Endothelial cell of umbilical vein (primary cell): ENCODE data around the gene FZD2. TPM values are rescaled to one million over a fixed set of nuclear protein-coding genes. Genes with fewer than 3 reads are reported as not detected.

ENCODE experiments used
- BruUV-seq: library from RNA; stranded (reverse); fragments of 400-500 nt; replicated peaks from 2 replicates; lab custom pipeline; 2021; lab: Mats Ljungman, UMichigan
- CTCF ChIA-PET: fragments of 300-600, 350-600 bp; sonication (Branson Sonifier 250); formaldehyde crosslinking; loops from one replicate; lab custom pipeline; 2021; ENCODE audit warnings: antibody characterized with exemption, inconsistent platforms; lab: Charles Lee
- POLR2A ChIA-PET: fragments of 300-600, 350-600 bp; sonication (Branson Sonifier 250); formaldehyde crosslinking; loops from one replicate; lab custom pipeline; 2021; ENCODE audit warnings: antibody characterized with exemption, inconsistent platforms; lab: Charles Lee
- DNase-seq: peaks from one replicate; pipeline ENCODE4 v3.0.0-alpha.2; 2011; ENCODE audit warnings: low read depth, low spot score
- FAIRE-seq: peaks from 2 replicates; lab custom pipeline; 2011; peaks lifted over from hg19 to GRCh38; lab: Jason Lieb, UNC
- H2AFZ ChIP-seq: 2 replicates; pipeline ENCODE4 v1.6.0; 2012; ENCODE audit warnings: low read depth, low read length, control low read depth, inconsistent platforms
- H3K27ac ChIP-seq: 2 replicates; pipeline ENCODE4 v1.5.1; 2011; ENCODE audit warnings: low read depth, mild to moderate bottlenecking, control low read depth, low read length, moderate library complexity; ENCODE audit not compliant: insufficient read depth
- H3K27me3 ChIP-seq, 2 experiments: 2 replicates each; pipeline versions ENCODE4 v1.6.0 to v1.6.1; 2011; ENCODE audit warnings: low read length in 2 of 2, mixed read lengths in 1 of 2; ENCODE audit not compliant: control insufficient read depth in 2 of 2, insufficient read depth in 2 of 2
- H3K36me3 ChIP-seq, 2 experiments: 2 replicates in 1 of 2; 3 replicates in 1 of 2; pipeline ENCODE4 v1.5.1; 2011; ENCODE audit warnings: low read length in 2 of 2, mild to moderate bottlenecking in 1 of 2, moderate library complexity in 1 of 2; ENCODE audit not compliant: control insufficient read depth in 2 of 2, insufficient read depth in 2 of 2; ENCODE audit errors: extremely low read depth in 1 of 2
- H3K4me1 ChIP-seq: 3 replicates; pipeline ENCODE4 v1.5.1; 2011; ENCODE audit warnings: mild to moderate bottlenecking, low read length; ENCODE audit not compliant: control insufficient read depth, insufficient read depth; ENCODE audit errors: extremely low read depth
- H3K4me2 ChIP-seq: 2 replicates; pipeline ENCODE4 v1.6.1; 2011; ENCODE audit warnings: low read length, control low read depth, mixed read lengths; ENCODE audit not compliant: insufficient read depth
- H3K4me3 ChIP-seq, 3 experiments: fragments of 200-600 bp in 1 of 3; sonication (generic), shearing (Covaris generic) in 1 of 3; replicated peaks in 1 of 3; 2 replicates each; pipeline ENCODE4 v1.5.1; 2011 to 2016; ENCODE audit warnings: control low read depth in 3 of 3, low read length in 3 of 3, mild to moderate bottlenecking in 2 of 3, inconsistent platforms in 1 of 3, low read depth in 1 of 3, moderate library complexity in 1 of 3; ENCODE audit not compliant: insufficient read depth in 1 of 3
- H3K79me2 ChIP-seq: 2 replicates; pipeline ENCODE4 v1.6.0; 2012; ENCODE audit warnings: low read length, inconsistent platforms; ENCODE audit not compliant: control insufficient read depth, insufficient read depth
- H3K9ac ChIP-seq: replicated peaks from 2 replicates; pipeline ENCODE3; 2011; ENCODE audit warnings: low read length, control low read depth; ENCODE audit not compliant: insufficient read depth; ENCODE audit errors: extremely low read depth
- H3K9me1 ChIP-seq: replicated peaks from 3 replicates; pipeline ENCODE4 v1.6.0; 2011; ENCODE audit warnings: mild to moderate bottlenecking, low read length; ENCODE audit not compliant: control insufficient read depth, insufficient read depth; ENCODE audit errors: extremely low read depth
- H3K9me3 ChIP-seq: replicated peaks from 2 replicates; pipeline ENCODE4 v1.5.1; 2012; ENCODE audit warnings: low read length, inconsistent platforms; ENCODE audit not compliant: control insufficient read depth, insufficient read depth
- H4K20me1 ChIP-seq: replicated peaks from 2 replicates; pipeline ENCODE3; 2011; ENCODE audit warnings: mild to moderate bottlenecking, low read length; ENCODE audit not compliant: control insufficient read depth, insufficient read depth; ENCODE audit errors: extremely low read depth
- EZH2 ChIP-seq: IDR thresholded peaks from 2 replicates; pipeline ENCODE4 v1.6.1; 2012; ENCODE audit warnings: borderline replicate concordance, low read depth, mild to moderate bottlenecking, moderate library complexity, low read length, inconsistent platforms; ENCODE audit not compliant: severe bottlenecking
- FOS ChIP-seq: IDR thresholded peaks from 2 replicates; pipeline ENCODE4 v1.6.1; 2011; ENCODE audit warnings: mild to moderate bottlenecking, low read length, moderate library complexity, borderline replicate concordance; ENCODE audit not compliant: insufficient read depth
- GATA2 ChIP-seq: IDR thresholded peaks from 2 replicates; pipeline ENCODE4 v1.7.0; 2011; ENCODE audit warnings: low read depth, mild to moderate bottlenecking, moderate library complexity, mixed read lengths, low read length; ENCODE audit not compliant: insufficient read length, insufficient read depth
- JUN ChIP-seq: IDR thresholded peaks from 2 replicates; pipeline ENCODE4 v1.6.1; 2011; ENCODE audit warnings: borderline replicate concordance, low read depth; ENCODE audit not compliant: insufficient read length, insufficient read depth
- MYC ChIP-seq: IDR thresholded peaks from one replicate; pipeline ENCODE4 v1.6.1; 2011; ENCODE audit warnings: mild to moderate bottlenecking, low read depth, low read length
- POLR2A ChIP-seq: IDR thresholded peaks from 2 replicates; pipeline ENCODE4 v1.6.1; 2012; ENCODE audit warnings: low read depth, mild to moderate bottlenecking, control low read depth, low read length
- POLR2AphosphoS5 ChIP-seq: IDR thresholded peaks from 2 replicates; pipeline ENCODE4 v1.6.1; 2012; ENCODE audit warnings: low read depth, mild to moderate bottlenecking, control low read depth, low read length, moderate library complexity; ENCODE audit not compliant: insufficient read depth
- dilution Hi-C: fragments of 300-500 bp; cut with MboI; formaldehyde crosslinking; loops from one replicate; pipeline ENCODE4 v1.15.0; 2019; ENCODE audit warnings: low sequenced_read_pairs; ENCODE audit not compliant: extremely low pct_ligation_motif_present
- intact Hi-C: fragments of 100-400 bp; cut with micrococcal nuclease; formaldehyde crosslinking; loops from one replicate; pipeline ENCODE4 v1.10.0; 2022
- polyA plus RNA-seq, 4 experiments: library from polyadenylated mRNA; depleted of rRNA in 3 of 4; stranded (reverse) in 3 of 4; unstranded in 1 of 4; fragments of >200 nt; gene quantifications; 2 replicates each; pipeline versions ENCODE4 v1.2.1 to v1.2.3, GENCODE V29; 2011 to 2012; ENCODE audit warnings: missing spikeins in 1 of 4
- total RNA-seq: library from RNA; stranded (reverse); gene quantifications from 2 replicates; pipeline ENCODE4 v1.2.3, GENCODE V29; 2021
- TF ChIP-seq, protein P1 (sequence below), 2 donors: IDR thresholded peaks; 1 replicate in 1 of 2; 2 replicates in 1 of 2; pipeline ENCODE4 v1.5.1; 2011; ENCODE audit warnings: low read length in 2 of 2, mild to moderate bottlenecking in 2 of 2, moderate library complexity in 2 of 2, control low read depth in 1 of 2, inconsistent platforms in 1 of 2, low read depth in 1 of 2; ENCODE audit not compliant: insufficient read depth in 1 of 2; ENCODE audit errors: extremely low read depth in 1 of 2
- TF ChIP-seq, protein P2 (sequence below): IDR thresholded peaks from 2 replicates; pipeline ENCODE4 v1.6.1; 2011; ENCODE audit not compliant: insufficient read depth, insufficient read length

FZD2 gene
- total and polyA plus RNA-seq, 2 donors (not counting 3 experiments of a cell fraction or from before 2014, with no cell fraction given) = 5.8 to 14.0 TPM

DNA sequence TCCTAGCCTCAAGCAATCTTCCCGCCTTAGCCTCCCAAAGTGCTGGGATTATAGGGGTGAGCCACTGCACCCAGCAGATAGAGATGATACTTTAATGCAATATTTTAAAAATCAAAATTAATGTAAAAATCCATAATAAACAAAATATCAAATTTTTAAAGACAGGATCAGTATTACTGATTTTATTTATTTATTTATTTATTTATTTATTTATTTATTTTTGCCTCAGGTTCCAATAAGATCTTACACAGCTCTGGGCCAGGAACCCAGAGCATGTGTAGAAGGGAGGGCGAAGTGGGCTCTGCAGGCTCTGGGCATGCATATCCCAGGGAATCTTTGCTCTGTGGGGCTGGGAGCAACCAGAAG, 41.6 kb downstream of the FZD2 start:
- H2AFZ ChIP-seq = no peak overlapping the region
- no peaks in the 10 kb centered on the region for H3K9me3 ChIP-seq
- dilution Hi-C loops (no loop called here), intact Hi-C loops (loop anchor here (2.0 kb wide), 1 partner anchor 16 kb away; no protein-coding TSS in a partner anchor)
- no peak overlapping the region for H3K27ac ChIP-seq
- ChIA-PET POLR2A (no interaction called here), CTCF (interaction anchor here (0.7 to 1.2 kb wide), 2 partner anchors 11 to 17 kb away, joined by 3 read pairs; no protein-coding TSS in a partner anchor)
- no peaks in the 10 kb centered on the region for H3K36me3 ChIP-seq
- no peak for DNase-seq
- H3K4me3 ChIP-seq = no peak overlapping the region
- H3K9me1 ChIP-seq = no peaks in the 10 kb centered on the region
- peaks cover 0 to 2% of the 10 kb centered on the region in 2 experiments for H3K27me3 ChIP-seq
- H3K9ac ChIP-seq = no peak overlapping the region
- no peak for FAIRE-seq
- H3K4me2 ChIP-seq = no peak overlapping the region
- no TSS peak for BruUV-seq
- H4K20me1 ChIP-seq = no peaks in the 10 kb centered on the region
- H3K4me1 ChIP-seq = peaks cover 19% of the 10 kb centered on the region
- TF ChIP-seq EZH2 = no peak
- no peak for TF ChIP-seq POLR2AphosphoS5
- TF ChIP-seq MYC = no peak
- no peak for TF ChIP-seq FOS
- TF ChIP-seq, protein P1, sequence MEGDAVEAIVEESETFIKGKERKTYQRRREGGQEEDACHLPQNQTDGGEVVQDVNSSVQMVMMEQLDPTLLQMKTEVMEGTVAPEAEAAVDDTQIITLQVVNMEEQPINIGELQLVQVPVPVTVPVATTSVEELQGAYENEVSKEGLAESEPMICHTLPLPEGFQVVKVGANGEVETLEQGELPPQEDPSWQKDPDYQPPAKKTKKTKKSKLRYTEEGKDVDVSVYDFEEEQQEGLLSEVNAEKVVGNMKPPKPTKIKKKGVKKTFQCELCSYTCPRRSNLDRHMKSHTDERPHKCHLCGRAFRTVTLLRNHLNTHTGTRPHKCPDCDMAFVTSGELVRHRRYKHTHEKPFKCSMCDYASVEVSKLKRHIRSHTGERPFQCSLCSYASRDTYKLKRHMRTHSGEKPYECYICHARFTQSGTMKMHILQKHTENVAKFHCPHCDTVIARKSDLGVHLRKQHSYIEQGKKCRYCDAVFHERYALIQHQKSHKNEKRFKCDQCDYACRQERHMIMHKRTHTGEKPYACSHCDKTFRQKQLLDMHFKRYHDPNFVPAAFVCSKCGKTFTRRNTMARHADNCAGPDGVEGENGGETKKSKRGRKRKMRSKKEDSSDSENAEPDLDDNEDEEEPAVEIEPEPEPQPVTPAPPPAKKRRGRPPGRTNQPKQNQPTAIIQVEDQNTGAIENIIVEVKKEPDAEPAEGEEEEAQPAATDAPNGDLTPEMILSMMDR (IDR thresholded peaks at IDR 0.05; ENCODE audit: extremely low read depth in 1 of 2, insufficient read depth in 1 of 2, low read depth in 1 of 2, low read length in 2 of 2) = no peak
- TF ChIP-seq POLR2A = no peak
- TF ChIP-seq JUN = no peak
- TF ChIP-seq, protein P2, sequence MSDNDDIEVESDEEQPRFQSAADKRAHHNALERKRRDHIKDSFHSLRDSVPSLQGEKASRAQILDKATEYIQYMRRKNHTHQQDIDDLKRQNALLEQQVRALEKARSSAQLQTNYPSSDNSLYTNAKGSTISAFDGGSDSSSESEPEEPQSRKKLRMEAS = no peak
- TF ChIP-seq GATA2 = no peak
- H3K79me2 ChIP-seq = no peaks in the 10 kb centered on the region
